IPS-20b (cell line): ENCODE data around the gene GALNT10.

Experiments
- H3K27ac ChIP-seq: one replicate; pipeline ENCODE4 v1.5.1; 2013; ENCODE audit warnings: low read length
- H3K27me3 ChIP-seq: 2 replicates; pipeline ENCODE4 v1.6.1; 2013; ENCODE audit warnings: mild to moderate bottlenecking, low read length, inconsistent platforms; ENCODE audit not compliant: insufficient read depth
- H3K36me3 ChIP-seq: 2 replicates; pipeline ENCODE4 v1.6.1; 2013; ENCODE audit warnings: low read depth, mild to moderate bottlenecking, inconsistent platforms, low read length, moderate library complexity; ENCODE audit not compliant: insufficient read depth
- H3K4me1 ChIP-seq: 2 replicates; pipeline ENCODE4 v1.6.1; 2013; ENCODE audit warnings: mild to moderate bottlenecking, control low read depth, inconsistent platforms, low read length, moderate library complexity; ENCODE audit not compliant: insufficient read depth
- H3K4me3 ChIP-seq: 2 replicates; pipeline ENCODE4 v1.5.1; 2013; ENCODE audit warnings: mild to moderate bottlenecking, low read length, inconsistent platforms
- H3K9ac ChIP-seq: 2 replicates; pipeline ENCODE4 v1.6.1; 2013; ENCODE audit warnings: low read depth, mild to moderate bottlenecking, inconsistent platforms, low read length, moderate library complexity
- H3K9me3 ChIP-seq: 2 replicates; pipeline ENCODE4 v1.6.1; 2013; ENCODE audit warnings: mild to moderate bottlenecking, low read depth, low read length, inconsistent platforms; ENCODE audit not compliant: insufficient read depth

The GALNT10 gene

DNA sequence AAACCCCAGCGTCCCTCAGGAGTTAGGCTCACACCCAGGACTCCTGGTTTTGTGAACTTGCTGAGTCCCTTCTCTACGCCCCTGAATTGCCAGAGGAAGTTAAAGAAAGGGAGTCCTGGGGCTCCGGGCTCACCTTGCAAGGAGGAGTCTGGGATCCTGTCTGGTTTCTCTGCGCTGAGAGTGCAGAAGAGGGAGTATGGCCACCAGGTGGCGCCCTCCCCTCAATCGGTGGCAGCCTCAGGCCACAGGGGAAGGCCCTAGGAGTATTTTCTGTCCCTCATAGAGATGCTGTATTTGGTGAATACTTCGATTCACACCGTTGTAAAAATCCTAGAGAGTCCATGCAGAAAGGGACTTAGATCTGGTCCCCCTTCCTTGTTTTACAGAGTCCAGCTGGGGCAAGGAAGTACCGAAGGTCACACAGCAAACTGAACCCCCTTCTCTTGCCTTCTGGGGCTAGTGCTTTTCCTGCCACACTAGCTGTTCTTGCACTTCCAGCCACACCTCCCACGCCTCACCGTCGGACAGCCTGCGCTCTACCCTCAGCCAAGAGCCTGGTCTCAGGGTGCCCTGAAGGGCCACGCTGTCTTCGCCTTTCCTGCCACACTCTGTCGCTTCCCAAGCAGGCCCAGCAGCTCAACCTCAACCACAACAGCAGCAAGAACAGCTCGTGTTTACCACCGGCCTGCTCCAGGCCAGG is 277.3 kb downstream of the GALNT10 start:
- H3K27me3 ChIP-seq = peaks cover 72% of the 10 kb centered on the region

DNA sequence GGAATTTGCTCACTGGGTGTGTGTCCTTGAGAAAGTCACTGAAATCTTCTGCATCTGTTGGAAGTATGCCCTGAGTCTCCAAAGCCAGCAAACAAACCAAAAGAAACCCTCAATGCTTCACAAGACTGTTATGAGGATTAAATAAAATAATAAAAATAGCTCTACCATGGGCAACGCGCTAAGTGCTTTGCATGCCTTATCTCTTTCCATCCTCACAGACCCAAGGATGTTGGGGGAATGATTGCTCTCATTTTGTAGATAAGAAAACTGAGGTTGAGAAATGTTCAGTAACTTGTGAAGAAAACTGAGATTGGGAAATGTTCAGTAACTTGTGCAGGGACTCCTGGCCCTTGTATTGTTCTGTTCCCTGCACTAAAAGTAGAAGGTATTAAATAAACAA is 279.6 kb downstream of the GALNT10 start:
- Histone ChIP-seq H3K4me1 (no peaks in the 10 kb centered on the region), H3K4me3 (no peak overlapping the region), H3K9me3 (no peaks in the 10 kb centered on the region), H3K27ac (no peak overlapping the region), H3K36me3 (no peaks in the 10 kb centered on the region), H3K9ac (no peak overlapping the region), H3K27me3 (peaks cover 95% of the 10 kb centered on the region)

More for the DNA sequence above, 277.3 kb downstream of the GALNT10 start:
- no peak overlapping the region for H3K9ac ChIP-seq
- H3K9me3 ChIP-seq = no peaks in the 10 kb centered on the region
- H3K4me3 ChIP-seq = no peak overlapping the region
- no peaks in the 10 kb centered on the region for H3K4me1 ChIP-seq
- no peaks in the 10 kb centered on the region for H3K36me3 ChIP-seq
- no peak overlapping the region for H3K27ac ChIP-seq
